ENCODE measurements around the gene SECISBP2. TPM values are rescaled to one million over a fixed set of nuclear protein-coding genes. Genes with fewer than 3 reads are reported as not detected.

The SECISBP2 gene
- total and polyA plus RNA-seq, 5 experiments from 2014 or later: 19.6 to 112 (median 27.9) TPM

GRCh38 chr9:89352874-89353649, 34.8 kb downstream of the SECISBP2 start:
- no peak for DNase-seq
- POLR2A ChIA-PET: no interaction called here
- Mint-ChIP-seq H3K4me1 (peaks cover 21 to 36% (median 27%) of the 10 kb centered on the region in 4 donors), H3K36me3 (peaks cover 0 to 100% (median 14%) of the 10 kb centered on the region in 3 donors), H3K27ac (peak overlapping the region; percentile 12 to 85 (median 72)), H3K9me3 (no peaks in the 10 kb centered on the region), H3K4me3 (peak overlapping the region in 2 of 10 donors; percentile 32 to 38), H3K27me3 (no peaks in the 10 kb centered on the region)
- ATAC-seq: no peak

DNA sequence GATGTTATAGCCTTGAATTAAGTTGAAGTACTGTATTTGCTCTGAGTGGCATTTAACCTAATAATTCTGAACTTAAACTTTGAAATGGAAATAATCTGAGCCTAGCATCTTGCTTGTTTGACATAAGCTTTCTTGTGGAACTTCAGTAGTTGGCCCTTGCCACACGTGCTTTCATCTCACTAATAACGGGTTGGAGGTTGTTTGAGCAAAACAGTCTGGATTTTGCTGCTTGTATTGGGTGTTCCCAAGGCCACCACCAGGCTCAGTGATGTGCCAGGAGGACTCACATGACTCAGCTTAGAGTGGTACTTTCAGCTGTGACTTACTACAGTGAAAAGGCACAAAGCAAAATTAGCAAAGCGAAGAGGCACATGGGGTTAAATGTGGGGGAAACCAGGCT, 35.7 kb downstream of the SECISBP2 start:
- H3K4me1 Mint-ChIP-seq: peaks cover 21 to 36% (median 27%) of the 10 kb centered on the region in 4 donors
- no peaks in the 10 kb centered on the region for H3K27me3 Mint-ChIP-seq
- H3K36me3 Mint-ChIP-seq: peaks cover 0 to 100% (median 14%) of the 10 kb centered on the region in 3 donors
- H3K27ac Mint-ChIP-seq: peak overlapping the region in 8 of 10 donors; percentile 6 to 69 (median 42)
- DNase-seq (no peak), ATAC-seq (no peak)
- POLR2A ChIA-PET: no interaction called here
- no peaks in the 10 kb centered on the region for H3K9me3 Mint-ChIP-seq
- no peak overlapping the region for H3K4me3 Mint-ChIP-seq

- no peak for ATAC-seq
- H3K36me3 Mint-ChIP-seq: peaks cover 0 to 100% (median 13%) of the 10 kb centered on the region in 3 donors
- H3K9me3 Mint-ChIP-seq: no peaks in the 10 kb centered on the region
- no peak for DNase-seq
- H3K4me1 Mint-ChIP-seq: peaks cover 21 to 36% (median 27%) of the 10 kb centered on the region in 4 donors
- H3K27me3 Mint-ChIP-seq: no peaks in the 10 kb centered on the region
- no peak overlapping the region for H3K4me3 Mint-ChIP-seq
- H3K27ac Mint-ChIP-seq: peak overlapping the region in 6 of 10 donors; percentile 18 to 78 (median 46)
- POLR2A ChIA-PET: interaction anchor here (0.5 kb wide), 1 partner anchor 28 kb away, joined by 5 read pairs; no protein-coding TSS in a partner anchor
Observed at GRCh38 chr9:89354471-89354870, 36.2 kb downstream of the SECISBP2 start.

- POLR2A ChIA-PET: no interaction called here
- DNase-seq: no peak
- H3K4me3 Mint-ChIP-seq: no peak overlapping the region
- H3K36me3 Mint-ChIP-seq: peaks cover 0 to 100% (median 22%) of the 10 kb centered on the region in 3 donors
- H3K27ac Mint-ChIP-seq: peak overlapping the region in 7 of 10 donors; percentile 9 to 90 (median 73)
- H3K4me1 Mint-ChIP-seq: peaks cover 16 to 36% (median 20%) of the 10 kb centered on the region in 4 donors
- no peaks in the 10 kb centered on the region for H3K27me3 Mint-ChIP-seq
- no peaks in the 10 kb centered on the region for H3K9me3 Mint-ChIP-seq
- no peak for ATAC-seq
Observed at GRCh38 chr9:89356782-89357181, 38.5 kb downstream of the SECISBP2 start.

GRCh38 chr9:89357331-89358197, 39.3 kb downstream of the SECISBP2 start:
- Mint-ChIP-seq H3K36me3 (peaks cover 0 to 98% (median 22%) of the 10 kb centered on the region in 3 donors), H3K4me1 (peaks cover 8 to 29% (median 13%) of the 10 kb centered on the region in 4 donors), H3K27ac (peak overlapping the region; percentile 11 to 90 (median 64)), H3K27me3 (no peaks in the 10 kb centered on the region), H3K9me3 (no peaks in the 10 kb centered on the region), H3K4me3 (peak overlapping the region in 1 of 10 donors; percentile 10)
- POLR2A ChIA-PET: no interaction called here
- ATAC-seq (no peak), DNase-seq (no peak)

DNA sequence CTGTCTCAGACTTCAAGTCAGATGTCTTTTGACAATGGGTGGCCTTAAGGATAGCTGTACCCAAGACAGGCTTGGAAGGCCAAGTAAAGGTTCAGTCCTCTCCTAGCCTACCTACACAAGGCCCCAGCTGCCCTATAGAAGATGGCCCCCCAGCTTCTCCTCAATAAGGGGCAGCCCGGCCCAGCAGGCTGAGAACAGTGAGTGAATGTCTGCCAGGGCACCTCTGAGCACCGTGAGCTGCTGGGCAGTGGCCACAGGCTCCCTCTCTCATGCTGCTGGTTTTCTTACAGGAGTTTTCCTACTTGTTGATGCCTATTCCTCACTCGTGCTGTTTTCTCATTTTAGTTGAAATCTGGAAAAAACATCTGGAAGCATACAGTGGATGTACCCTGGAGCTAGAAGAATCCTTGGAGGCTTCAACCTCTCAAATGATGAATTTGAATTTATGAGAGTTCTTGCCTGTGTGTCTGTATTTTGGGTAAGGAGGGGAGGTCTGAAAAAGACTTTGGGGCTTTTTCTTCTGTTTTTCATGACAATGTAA, 40.1 kb downstream of the SECISBP2 start:
- H3K27ac Mint-ChIP-seq: peak overlapping the region in 9 of 10 donors; percentile 22 to 83 (median 56)
- DNase-seq (no peak), ATAC-seq (no peak)
- H3K27me3 Mint-ChIP-seq: no peaks in the 10 kb centered on the region
- H3K36me3 Mint-ChIP-seq: peaks cover 0 to 90% (median 22%) of the 10 kb centered on the region in 3 donors
- POLR2A ChIA-PET: no interaction called here
- H3K4me3 Mint-ChIP-seq: no peak overlapping the region
- no peaks in the 10 kb centered on the region for H3K9me3 Mint-ChIP-seq
- peaks cover 8 to 21% (median 10%) of the 10 kb centered on the region in 4 donors for H3K4me1 Mint-ChIP-seq

DNA sequence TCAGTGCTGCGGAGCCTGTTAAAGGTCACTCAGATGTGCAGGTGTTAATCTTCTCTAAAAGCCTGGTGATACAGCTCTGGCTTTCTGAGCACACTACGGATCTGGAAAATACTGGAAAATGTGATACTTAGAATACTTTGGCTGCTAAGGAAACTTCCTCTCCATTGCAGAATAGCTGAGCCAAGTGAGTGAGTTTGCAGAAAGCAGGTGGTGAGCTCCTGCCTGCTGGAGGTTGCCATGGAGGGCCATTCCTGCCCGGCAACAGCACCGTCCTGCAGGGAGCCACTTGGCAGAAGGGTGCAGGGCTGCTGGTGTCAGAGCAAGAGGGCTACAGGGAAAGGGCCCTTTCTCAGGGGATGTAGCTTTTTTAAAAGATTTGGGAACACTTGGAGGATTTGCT, 40.7 kb downstream of the SECISBP2 start:
- no peak for DNase-seq
- Mint-ChIP-seq H3K9me3 (no peaks in the 10 kb centered on the region), H3K4me3 (peak overlapping the region in 1 of 10 donors; percentile 20), H3K36me3 (peaks cover 0 to 84% (median 22%) of the 10 kb centered on the region in 3 donors), H3K27ac (peak overlapping the region in 8 of 10 donors; percentile 21 to 83 (median 58)), H3K27me3 (no peaks in the 10 kb centered on the region), H3K4me1 (peaks cover 6 to 19% (median 8%) of the 10 kb centered on the region in 4 donors)
- ATAC-seq: no peak
- POLR2A ChIA-PET: interaction anchor here (1.1 kb wide), 1 partner anchor 34 kb away, joined by 3 read pairs; no protein-coding TSS in a partner anchor

GRCh38 chr9:89359751-89360261, 41.5 kb downstream of the SECISBP2 start:
- Mint-ChIP-seq H3K4me3 (peak overlapping the region in 1 of 10 donors; percentile 8), H3K9me3 (no peaks in the 10 kb centered on the region), H3K27ac (peak overlapping the region in 9 of 10 donors; percentile 11 to 87 (median 53)), H3K27me3 (no peaks in the 10 kb centered on the region), H3K36me3 (peaks cover 0 to 76% (median 22%) of the 10 kb centered on the region in 3 donors), H3K4me1 (peaks cover 9 to 19% (median 11%) of the 10 kb centered on the region in 4 donors)
- DNase-seq (no peak), ATAC-seq (no peak)
- POLR2A ChIA-PET: interaction anchor here (0.8 to 1.1 kb wide), 2 partner anchors 13 to 35 kb away, joined by 3 read pairs; no protein-coding TSS in a partner anchor

GRCh38 chr9:89360465-89360864, 42.2 kb downstream of the SECISBP2 start:
- POLR2A ChIA-PET: interaction anchor here (0.8 kb wide), 1 partner anchor 13 kb away, joined by 3 read pairs; no protein-coding TSS in a partner anchor
- Mint-ChIP-seq H3K27ac (peak overlapping the region in 9 of 10 donors; percentile 0 to 87 (median 73)), H3K36me3 (peaks cover 0 to 69% (median 22%) of the 10 kb centered on the region in 3 donors), H3K4me1 (peaks cover 11 to 19% (median 13%) of the 10 kb centered on the region in 4 donors), H3K4me3 (no peak overlapping the region), H3K27me3 (no peaks in the 10 kb centered on the region), H3K9me3 (no peaks in the 10 kb centered on the region)
- ATAC-seq (no peak), DNase-seq (no peak)

GRCh38 chr9:89361031-89361430, 42.7 kb downstream of the SECISBP2 start:
- POLR2A ChIA-PET: interaction anchor here (0.6 kb wide), 1 partner anchor 322 kb away, joined by 5 read pairs; no protein-coding TSS in a partner anchor
- no peaks in the 10 kb centered on the region for H3K9me3 Mint-ChIP-seq
- ATAC-seq (no peak), DNase-seq (no peak)
- peak overlapping the region in 8 of 10 donors; percentile 9 to 83 (median 64) for H3K27ac Mint-ChIP-seq
- H3K4me1 Mint-ChIP-seq: peaks cover 11 to 19% (median 15%) of the 10 kb centered on the region in 4 donors
- H3K36me3 Mint-ChIP-seq: peaks cover 0 to 64% (median 22%) of the 10 kb centered on the region in 3 donors
- no peaks in the 10 kb centered on the region for H3K27me3 Mint-ChIP-seq
- H3K4me3 Mint-ChIP-seq: peak overlapping the region in 1 of 10 donors; percentile 8

GRCh38 chr9:89361816-89362646, 43.7 kb downstream of the SECISBP2 start:
- POLR2A ChIA-PET: interaction anchor here (0.6 kb wide), 1 partner anchor 321 kb away, joined by 5 read pairs; no protein-coding TSS in a partner anchor
- Mint-ChIP-seq H3K4me1 (peaks cover 11 to 22% (median 18%) of the 10 kb centered on the region in 4 donors), H3K27ac (peak overlapping the region in 7 of 10 donors; percentile 12 to 83 (median 76)), H3K36me3 (peaks cover 0 to 54% (median 18%) of the 10 kb centered on the region in 3 donors), H3K4me3 (peak overlapping the region in 1 of 10 donors; percentile 24), H3K9me3 (no peaks in the 10 kb centered on the region), H3K27me3 (no peaks in the 10 kb centered on the region)
- DNase-seq (no peak), ATAC-seq (no peak)

Measured in naive thymus-derived CD8-positive, alpha-beta T cell (primary cell).